Sigmoid colon (tissue), 7 donors: ENCODE results near the gene CPEB3. TPM values are rescaled to one million over a fixed set of nuclear protein-coding genes. Genes with fewer than 3 reads are reported as not detected.
"Not testable (repeated sequence)": the region's sequence is repeated elsewhere in the genome, so short reads cannot be mapped to it uniquely, and the experiment has no call there.

Source experiments
- DNase-seq: peaks from one replicate; pipeline ENCODE4 v3.0.0-alpha.2; 2019
- H3K27ac ChIP-seq, 4 donors: fragments of 200-600 bp; sonication (generic); one replicate each; pipeline ENCODE4 v1.5.1; 2016 to 2019; ENCODE audit warnings: mild to moderate bottlenecking in 1 of 4
- H3K27me3 ChIP-seq, 3 donors: fragments of 200-600 bp; sonication (generic); one replicate each; pipeline ENCODE4 v1.5.1; 2019; ENCODE audit warnings: mild to moderate bottlenecking in 1 of 3
- H3K36me3 ChIP-seq, 4 donors: fragments of 200-600 bp; sonication (generic); one replicate each; pipeline ENCODE4 v1.5.1; 2016 to 2019
- H3K4me1 ChIP-seq, 4 donors: fragments of 200-600 bp; sonication (generic); one replicate each; pipeline ENCODE4 v1.5.1; 2017 to 2019
- H3K4me3 ChIP-seq, 4 donors: fragments of 200-600 bp; sonication (generic); one replicate each; pipeline ENCODE4 v1.5.1; 2017 to 2019; ENCODE audit warnings: mild to moderate bottlenecking in 2 of 4, moderate library complexity in 1 of 4
- H3K9me3 ChIP-seq, 4 donors: fragments of 200-600 bp in 3 of 4; sonication (generic) in 3 of 4; one replicate each; pipeline versions ENCODE4 v1.5.1 to v1.6.1; 2013 to 2019
- EP300 ChIP-seq, 4 donors: sonication (generic); formaldehyde crosslinking; IDR thresholded peaks; one replicate each; pipeline ENCODE4 v1.6.1; 2017; ENCODE audit warnings: antibody characterized with exemption in 4 of 4
- POLR2A ChIP-seq, 2 donors: fragments of 450-650 bp; IDR thresholded peaks; one replicate each; pipeline ENCODE4 v1.6.1; 2016; ENCODE audit warnings: antibody characterized with exemption in 2 of 2, mild to moderate bottlenecking in 2 of 2, moderate library complexity in 2 of 2
- POLR2AphosphoS5 ChIP-seq, 4 donors: sonication (generic); formaldehyde crosslinking; IDR thresholded peaks; one replicate each; pipeline ENCODE4 v1.6.1; 2017; ENCODE audit warnings: antibody characterized with exemption in 4 of 4
- WGBS, 2 donors: extraction: QIAGEN DNeasy Blood & Tissue Kit; methylation state at CpG; one replicate each; pipeline ENCODE4 v1.1.7; 2013; 5-methylcytosine and 5-hydroxymethylcytosine counted together
- intact Hi-C: fragments of 100-400 bp; cut with DNase I; formaldehyde crosslinking; loops from one replicate; pipeline ENCODE4 v1.15.1; 2023
- polyA plus RNA-seq, 3 donors: library from polyadenylated mRNA; stranded (reverse); fragments of 200-250 nt; gene quantifications; one replicate each; pipeline ENCODE4 v1.2.3, GENCODE V29; 2013
- total RNA-seq, 4 donors: library from RNA; depleted of rRNA; stranded (reverse); fragments of >200 nt; gene quantifications; one replicate each; pipeline ENCODE4 v1.1.0, GENCODE V29; 2016
- TF ChIP-seq, protein P1 (sequence below), 4 experiments: fragments of 450-650 bp in 3 of 4; fragments of 200-600 bp in 1 of 4; IDR thresholded peaks; one replicate each; pipeline ENCODE4 v1.5.1; 2016 to 2019; ENCODE audit warnings: antibody characterized with exemption in 4 of 4, mild to moderate bottlenecking in 3 of 4, moderate library complexity in 2 of 4
- donor health status: healthy with polysubstance abuse.
- donor health status: Bipolar disorder and iron deficiency.
- donor health status: healthy.

CPEB3 gene
- total and polyA plus RNA-seq, 7 donors = 1.6 to 7.7 (median 6.6) TPM

DNA sequence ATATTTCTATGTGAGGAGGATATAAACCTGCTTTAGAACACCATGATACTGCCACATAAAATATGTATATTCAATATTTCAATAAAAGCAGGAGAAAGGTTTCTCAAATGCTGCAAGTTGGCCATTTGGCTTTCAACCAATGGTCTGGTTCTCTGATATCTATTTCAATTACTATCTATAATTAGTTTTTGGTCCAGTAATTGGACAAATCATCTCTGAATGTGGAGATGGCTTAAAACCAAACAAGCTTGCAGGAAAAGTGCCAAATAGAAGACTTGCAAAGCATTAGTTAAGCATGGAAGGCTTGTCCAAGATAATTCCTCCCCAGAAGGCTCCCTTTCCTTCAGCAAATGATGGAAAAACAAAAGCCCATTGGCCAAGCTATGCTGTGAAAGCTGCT is 140.1 kb downstream of the CPEB3 start:
- H3K9me3 ChIP-seq = no peaks in the 10 kb centered on the region
- no peak overlapping the region for H3K4me3 ChIP-seq
- DNase-seq = no peak
- H3K27me3 ChIP-seq = no peaks in the 10 kb centered on the region
- H3K4me1 ChIP-seq = peaks cover 0 to 40% (median 17%) of the 10 kb centered on the region in 4 donors
- no peak overlapping the region for H3K27ac ChIP-seq
- intact Hi-C loops = no loop called here
- H3K36me3 ChIP-seq = no peaks in the 10 kb centered on the region
- TF ChIP-seq EP300 (IDR thresholded peaks at IDR 0.05) = no peak
- TF ChIP-seq, protein P1, sequence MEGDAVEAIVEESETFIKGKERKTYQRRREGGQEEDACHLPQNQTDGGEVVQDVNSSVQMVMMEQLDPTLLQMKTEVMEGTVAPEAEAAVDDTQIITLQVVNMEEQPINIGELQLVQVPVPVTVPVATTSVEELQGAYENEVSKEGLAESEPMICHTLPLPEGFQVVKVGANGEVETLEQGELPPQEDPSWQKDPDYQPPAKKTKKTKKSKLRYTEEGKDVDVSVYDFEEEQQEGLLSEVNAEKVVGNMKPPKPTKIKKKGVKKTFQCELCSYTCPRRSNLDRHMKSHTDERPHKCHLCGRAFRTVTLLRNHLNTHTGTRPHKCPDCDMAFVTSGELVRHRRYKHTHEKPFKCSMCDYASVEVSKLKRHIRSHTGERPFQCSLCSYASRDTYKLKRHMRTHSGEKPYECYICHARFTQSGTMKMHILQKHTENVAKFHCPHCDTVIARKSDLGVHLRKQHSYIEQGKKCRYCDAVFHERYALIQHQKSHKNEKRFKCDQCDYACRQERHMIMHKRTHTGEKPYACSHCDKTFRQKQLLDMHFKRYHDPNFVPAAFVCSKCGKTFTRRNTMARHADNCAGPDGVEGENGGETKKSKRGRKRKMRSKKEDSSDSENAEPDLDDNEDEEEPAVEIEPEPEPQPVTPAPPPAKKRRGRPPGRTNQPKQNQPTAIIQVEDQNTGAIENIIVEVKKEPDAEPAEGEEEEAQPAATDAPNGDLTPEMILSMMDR (IDR thresholded peaks at IDR 0.05) = no peak
- no peak for TF ChIP-seq POLR2A (IDR thresholded peaks at IDR 0.05)
- no peak for TF ChIP-seq POLR2AphosphoS5 (IDR thresholded peaks at IDR 0.05)

DNA sequence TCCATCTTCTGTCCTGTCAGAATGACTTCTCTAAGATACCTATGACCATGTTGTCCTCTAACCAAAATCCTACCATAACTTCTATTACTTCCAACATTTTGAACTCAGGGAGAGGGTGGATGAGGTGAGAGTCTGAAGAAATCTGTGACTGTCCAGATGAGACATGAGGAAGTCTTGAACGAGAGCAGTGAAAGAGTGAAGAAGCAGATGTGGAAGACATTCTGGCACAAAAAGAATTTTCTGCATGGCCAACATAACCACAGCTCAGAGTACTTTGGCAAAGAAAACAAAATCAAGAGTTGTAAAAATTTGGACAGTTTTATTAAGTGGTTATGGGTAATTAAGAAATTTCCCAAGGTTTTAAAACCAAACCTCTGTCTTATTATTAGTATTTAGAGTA is 141.6 kb downstream of the CPEB3 start:
- TF ChIP-seq POLR2AphosphoS5 (IDR thresholded peaks at IDR 0.05) = no peak
- TF ChIP-seq, protein P1 (IDR thresholded peaks at IDR 0.05) = no peak
- no peak for TF ChIP-seq POLR2A (IDR thresholded peaks at IDR 0.05)
- peaks cover 0 to 41% (median 17%) of the 10 kb centered on the region in 4 donors for H3K4me1 ChIP-seq
- H3K4me3 ChIP-seq = no peak overlapping the region
- WGBS, 2 donors = 83 to 85% methylated on average over 1 of the region's 1 CpG
- intact Hi-C loops = no loop called here
- no peaks in the 10 kb centered on the region for H3K27me3 ChIP-seq
- no peaks in the 10 kb centered on the region for H3K36me3 ChIP-seq
- H3K9me3 ChIP-seq = no peaks in the 10 kb centered on the region
- no peak overlapping the region for H3K27ac ChIP-seq
- DNase-seq = no peak

DNA sequence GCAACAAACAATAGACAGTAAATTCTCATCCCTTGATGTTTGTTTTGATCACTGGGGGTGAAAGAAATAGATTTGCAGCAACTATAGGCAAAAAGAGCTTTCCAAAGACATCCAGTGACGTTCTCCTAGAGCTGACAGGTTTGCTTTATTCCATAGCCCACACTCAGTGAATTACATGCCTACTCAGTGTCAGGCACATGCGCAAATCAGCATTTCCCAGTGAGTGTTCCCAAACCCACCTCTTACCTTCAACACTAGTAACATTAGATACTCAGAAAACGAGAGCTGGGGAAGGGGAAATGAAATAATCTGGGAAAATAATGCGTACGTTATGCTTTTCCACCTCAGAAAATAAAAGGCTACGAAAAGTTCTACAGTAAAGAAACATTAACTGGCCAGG is 144.1 kb downstream of the CPEB3 start:
- Histone ChIP-seq H3K27ac (peak overlapping the region in 3 of 4 donors; percentile 0 to 46 (median 6)), H3K4me1 (peaks cover 0 to 40% (median 23%) of the 10 kb centered on the region in 4 donors), H3K27me3 (no peaks in the 10 kb centered on the region), H3K9me3 (no peaks in the 10 kb centered on the region), H3K36me3 (peaks cover 0 to 8% (median 0%) of the 10 kb centered on the region in 4 donors), H3K4me3 (no peak overlapping the region)
- WGBS, 2 donors = 88 to 91% methylated on average over 6 of the region's 6 CpGs
- no peak for TF ChIP-seq EP300 (IDR thresholded peaks at IDR 0.05)
- no peak for DNase-seq
- intact Hi-C loops = no loop called here

DNA sequence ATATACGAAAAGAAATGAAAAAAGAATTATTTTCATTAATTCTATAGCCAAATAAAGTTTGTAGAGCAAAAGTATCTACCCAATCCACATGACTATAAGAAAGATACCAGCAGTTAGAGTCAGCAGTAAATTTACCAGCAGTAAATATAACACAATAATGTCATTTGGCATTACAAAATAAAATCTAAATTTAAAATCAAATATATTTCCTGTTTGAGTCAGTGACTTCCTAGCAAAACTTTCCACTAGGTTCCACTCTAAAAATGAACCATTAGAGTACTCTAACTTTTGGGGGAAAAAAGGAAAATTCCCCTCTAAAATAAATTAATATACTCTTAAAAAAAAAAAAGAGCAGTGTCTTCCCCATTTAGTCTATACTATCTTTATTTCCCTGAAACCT is 144.8 kb downstream of the CPEB3 start:
- Histone ChIP-seq H3K4me1 (peaks cover 0 to 33% (median 22%) of the 10 kb centered on the region in 4 donors), H3K27me3 (no peaks in the 10 kb centered on the region), H3K36me3 (peaks cover 0 to 8% (median 0%) of the 10 kb centered on the region in 4 donors), H3K9me3 (no peaks in the 10 kb centered on the region), H3K27ac (peak overlapping the region in 3 of 4 donors; percentile 0 to 46 (median 6)), H3K4me3 (no peak overlapping the region)
- intact Hi-C loops = no loop called here
- 77 to 95% methylated on average over 1 of the region's 1 CpG for WGBS, 2 donors
- DNase-seq = no peak
- TF ChIP-seq EP300 (IDR thresholded peaks at IDR 0.05) (no peak), POLR2AphosphoS5 (IDR thresholded peaks at IDR 0.05) (no peak)

DNA sequence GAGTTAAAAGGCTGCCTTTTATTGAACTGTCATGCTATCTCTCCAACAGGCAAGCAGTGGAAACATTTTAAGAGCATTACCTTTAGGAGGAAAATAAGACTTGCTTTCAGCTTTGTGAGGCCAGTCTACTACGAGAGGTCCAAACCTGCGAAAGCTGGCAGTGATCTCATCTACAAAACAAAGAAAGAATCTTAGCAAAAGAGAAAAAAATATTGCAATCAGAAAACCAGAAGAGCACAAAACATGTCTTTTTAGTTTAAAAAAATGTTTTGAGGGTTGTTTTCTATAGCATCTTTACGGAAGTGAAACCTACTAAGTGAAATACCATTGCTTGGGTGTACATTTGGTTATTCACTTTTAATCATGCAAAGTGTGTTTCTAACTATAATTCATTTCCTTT is 147.9 kb downstream of the CPEB3 start:
- DNase-seq = no peak
- no peak for TF ChIP-seq POLR2A (IDR thresholded peaks at IDR 0.05)
- TF ChIP-seq EP300 (IDR thresholded peaks at IDR 0.05) = no peak
- Histone ChIP-seq H3K27ac (peak overlapping the region in 3 of 4 donors; percentile 3 to 31 (median 22)), H3K4me1 (peaks cover 0 to 23% (median 12%) of the 10 kb centered on the region in 4 donors), H3K36me3 (peaks cover 0 to 8% (median 0%) of the 10 kb centered on the region in 4 donors), H3K4me3 (no peak overlapping the region), H3K27me3 (no peaks in the 10 kb centered on the region), H3K9me3 (no peaks in the 10 kb centered on the region)
- WGBS, 2 donors = 70 to 88% methylated on average over 3 of the region's 3 CpGs
- intact Hi-C loops = no loop called here

DNA sequence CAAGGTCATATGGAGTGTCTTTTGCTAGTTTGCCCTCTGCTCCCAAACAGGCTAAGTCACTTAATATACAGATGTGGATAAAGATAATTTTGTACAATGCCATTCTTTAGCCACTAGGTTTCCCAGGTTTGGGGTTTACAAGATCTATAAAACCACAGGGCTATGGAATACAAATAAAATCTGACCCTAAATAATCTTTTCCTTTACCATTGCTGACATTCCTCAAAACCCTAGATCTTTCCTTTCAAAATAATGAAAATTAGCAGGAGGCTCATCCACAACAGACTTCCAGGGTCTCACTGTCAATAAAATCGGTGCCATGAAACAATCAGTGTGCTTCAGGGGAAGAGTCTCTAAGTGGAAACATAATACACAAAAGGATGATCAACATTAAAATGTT is 148.4 kb downstream of the CPEB3 start:
- Histone ChIP-seq H3K36me3 (peaks cover 0 to 11% (median 0%) of the 10 kb centered on the region in 4 donors), H3K27me3 (no peaks in the 10 kb centered on the region), H3K4me1 (peaks cover 0 to 23% (median 8%) of the 10 kb centered on the region in 4 donors), H3K4me3 (no peak overlapping the region), H3K9me3 (no peaks in the 10 kb centered on the region), H3K27ac (peak overlapping the region in 3 of 4 donors; percentile 3 to 31 (median 22))
- TF ChIP-seq, protein P1 (IDR thresholded peaks at IDR 0.05) = no peak
- TF ChIP-seq POLR2A (IDR thresholded peaks at IDR 0.05) = no peak
- no peak for TF ChIP-seq POLR2AphosphoS5 (IDR thresholded peaks at IDR 0.05)
- TF ChIP-seq EP300 (IDR thresholded peaks at IDR 0.05) = no peak
- no peak for DNase-seq
- WGBS, 2 donors = 52 to 60% methylated on average over 1 of the region's 1 CpG
- intact Hi-C loops = no loop called here

DNA sequence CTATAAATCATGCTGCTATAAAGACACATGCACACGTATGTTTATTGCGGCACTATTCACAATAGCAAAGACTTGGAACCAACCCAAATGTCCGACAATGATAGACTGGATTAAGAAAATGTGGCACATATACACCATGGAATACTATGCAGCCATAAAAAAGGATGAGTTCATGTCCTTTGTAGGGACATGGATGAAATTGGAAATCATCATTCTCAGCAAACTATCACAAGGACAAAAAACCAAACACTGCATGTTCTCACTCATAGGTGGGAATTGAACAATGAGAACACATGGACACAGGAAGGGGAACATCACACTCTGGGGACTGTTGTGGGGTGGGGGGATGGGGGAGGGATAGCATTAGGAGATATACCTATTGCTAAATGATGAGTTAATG is 149.7 kb downstream of the CPEB3 start:
- H3K9me3 ChIP-seq, intact Hi-C loops, H3K27ac ChIP-seq, DNase-seq, H3K4me3 ChIP-seq, H3K27me3 ChIP-seq: not testable (repeated sequence)
- Histone ChIP-seq H3K4me1 (peaks cover 0 to 14% (median 4%) of the 10 kb centered on the region in 4 donors), H3K36me3 (peaks cover 0 to 13% (median 0%) of the 10 kb centered on the region in 4 donors)
- WGBS, 2 donors = 20 to 50% methylated on average over 1 of the region's 3 CpGs

DNA sequence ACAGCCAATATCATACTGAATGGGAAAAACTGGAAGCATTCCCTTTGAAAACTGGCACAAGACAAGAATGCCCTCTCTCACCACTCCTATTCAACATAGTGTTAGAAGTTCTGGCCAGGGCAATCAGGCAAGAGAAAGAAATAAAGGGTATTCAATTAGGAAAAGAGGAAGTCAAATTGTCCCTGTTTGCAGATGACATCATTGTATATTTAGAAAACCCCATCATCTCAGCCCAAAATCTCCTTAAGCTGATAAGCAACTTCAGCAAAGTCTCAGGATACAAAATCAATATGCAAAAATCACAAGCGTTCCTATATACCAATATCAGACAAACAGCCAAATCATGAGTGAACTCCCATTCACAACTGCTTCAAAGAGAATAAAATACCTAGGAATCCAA is 156.8 kb downstream of the CPEB3 start:
- H3K4me3 ChIP-seq, H3K27ac ChIP-seq, DNase-seq, intact Hi-C loops, H3K27me3 ChIP-seq, H3K4me1 ChIP-seq, H3K36me3 ChIP-seq, H3K9me3 ChIP-seq: not testable (repeated sequence)
- 95 to 98% methylated on average over 1 of the region's 1 CpG for WGBS, 2 donors
